ENCODE results near the gene ERMAP. TPM values are rescaled to one million over a fixed set of nuclear protein-coding genes. Genes with fewer than 3 reads are reported as not detected.

ERMAP gene
- total and polyA plus RNA-seq, 9 of the 15 experiments (the other 6 are each of a cell fraction or from before 2014, with no cell fraction given) = 8.0 to 31.4 (median 22.5) TPM

GRCh38 chr1:42851420-42851819, 34.5 kb downstream of the ERMAP start (continued):
- TF ChIP-seq MAX (CRISPR knock-in tag; IDR thresholded peaks at IDR 0.05) = no peak
- no peak for TF ChIP-seq HDAC8 (tag; IDR thresholded peaks at IDR 0.05)
- no peak for TF ChIP-seq ZNF431 (CRISPR knock-in tag; IDR thresholded peaks at IDR 0.05)
- TF ChIP-seq NCOA4 (IDR thresholded peaks at IDR 0.05; ENCODE audit: partially characterized antibody) = no peak
- TF ChIP-seq ADNP (tag; IDR thresholded peaks at IDR 0.05) = no peak
- no peak for TF ChIP-seq ZNF696 (CRISPR knock-in tag; conservative IDR thresholded peaks at IDR 0.05)
- 0 out of 2 replicates have a peak, but pooled peaks have one; percentile 21 for TF ChIP-seq ZBTB33 (CRISPR knock-in tag; IDR thresholded peaks at IDR 0.05)
- 0 out of 2 replicates have a peak, but pooled peaks have one; percentile 19 for TF ChIP-seq RBFOX2 (IDR thresholded peaks at IDR 0.05; ENCODE audit: low read depth, low read length)
- TF ChIP-seq ZNF668 (CRISPR knock-in tag; IDR thresholded peaks at IDR 0.05) = no peak
- no peak for TF ChIP-seq U2AF2 (optimal IDR thresholded peaks at IDR 0.05; ENCODE audit: low read depth, low read length)
- no peak for TF ChIP-seq CTCFL (IDR thresholded peaks at IDR 0.05; ENCODE audit: borderline replicate concordance, insufficient read depth, low read depth, low read length, poor library complexity, severe bottlenecking)

All from K562 (cell line).